ENCODE data around the gene TNS3. TPM values are rescaled to one million over a fixed set of nuclear protein-coding genes. Genes with fewer than 3 reads are reported as not detected.

Gene TNS3
- total RNA-seq, 1 donor from 2014 or later = 41.2 TPM

GRCh38 chr7:47320296-47320695, 261.6 kb downstream of the TNS3 start:
- Histone ChIP-seq H3K4me3 (ENCODE audit: low read depth, low read length) (no peak overlapping the region), H3K27me3 (ENCODE audit: control insufficient read depth, insufficient read depth, low read length) (no peaks in the 10 kb centered on the region), H3K36me3 (ENCODE audit: control insufficient read depth, insufficient read depth, low read length) (peaks cover 1% of the 10 kb centered on the region)
- DNase-seq (ENCODE audit: low read depth) = no peak
- no peak for TF ChIP-seq CTCF (IDR thresholded peaks at IDR 0.05; ENCODE audit: insufficient read depth, low read length, poor library complexity, severe bottlenecking)

- no peak overlapping the region for H3K4me3 ChIP-seq (ENCODE audit: low read depth, low read length)
- no peaks in the 10 kb centered on the region for H3K27me3 ChIP-seq (ENCODE audit: control insufficient read depth, insufficient read depth, low read length)
- DNase-seq (ENCODE audit: low read depth) = no peak
- H3K36me3 ChIP-seq (ENCODE audit: control insufficient read depth, insufficient read depth, low read length) = peaks cover 1% of the 10 kb centered on the region
- no peak for TF ChIP-seq CTCF (IDR thresholded peaks at IDR 0.05; ENCODE audit: insufficient read depth, low read length, poor library complexity, severe bottlenecking)
Measured at GRCh38 chr7:47318395-47319182, 263.3 kb downstream of the TNS3 start.

- Histone ChIP-seq H3K36me3 (ENCODE audit: control insufficient read depth, insufficient read depth, low read length) (peaks cover 1% of the 10 kb centered on the region), H3K27me3 (ENCODE audit: control insufficient read depth, insufficient read depth, low read length) (no peaks in the 10 kb centered on the region), H3K4me3 (ENCODE audit: low read depth, low read length) (no peak overlapping the region)
- no peak for DNase-seq (ENCODE audit: low read depth)
- no peak for TF ChIP-seq CTCF (IDR thresholded peaks at IDR 0.05; ENCODE audit: insufficient read depth, low read length, poor library complexity, severe bottlenecking)
Measured at GRCh38 chr7:47317487-47317886, 264.4 kb downstream of the TNS3 start.

- no peak for TF ChIP-seq CTCF (IDR thresholded peaks at IDR 0.05; ENCODE audit: insufficient read depth, low read length, poor library complexity, severe bottlenecking)
- no peak for DNase-seq (ENCODE audit: low read depth)
- Histone ChIP-seq H3K36me3 (ENCODE audit: control insufficient read depth, insufficient read depth, low read length) (peaks cover 1% of the 10 kb centered on the region), H3K27me3 (ENCODE audit: control insufficient read depth, insufficient read depth, low read length) (no peaks in the 10 kb centered on the region), H3K4me3 (ENCODE audit: low read depth, low read length) (no peak overlapping the region)
Measured at GRCh38 chr7:47314728-47315607, 266.9 kb downstream of the TNS3 start.

- no peak for DNase-seq (ENCODE audit: low read depth)
- TF ChIP-seq CTCF (IDR thresholded peaks at IDR 0.05; ENCODE audit: insufficient read depth, low read length, poor library complexity, severe bottlenecking) = no peak
- Histone ChIP-seq H3K36me3 (ENCODE audit: control insufficient read depth, insufficient read depth, low read length) (no peaks in the 10 kb centered on the region), H3K4me3 (ENCODE audit: low read depth, low read length) (no peak overlapping the region), H3K27me3 (ENCODE audit: control insufficient read depth, insufficient read depth, low read length) (no peaks in the 10 kb centered on the region)
Measured at GRCh38 chr7:47314248-47314647, 267.7 kb downstream of the TNS3 start.
